Stimulated activated CD4-positive, alpha-beta T cell treated with anti-CD3 and anti-CD28 coated beads, Interleukin-12 subunit alpha, Interleukin-12 subunit beta, amount 100 ng/mL, for 24 hours (primary cell): ENCODE measurements around the gene RBM48.
"Not testable (repeated sequence)": the region's sequence is repeated elsewhere in the genome, so short reads cannot be mapped to it uniquely, and the experiment has no call there.

Experiments used
- DNase-seq, 2 experiments: peaks; one replicate each; pipeline ENCODE4 v3.0.0-alpha.2; 2020; ENCODE audit warnings: low read depth in 2 of 2

The RBM48 gene

GRCh38 chr7:92545116-92545515 is 16.5 kb downstream of the RBM48 start:
- DNase-seq: not testable (repeated sequence)

DNA sequence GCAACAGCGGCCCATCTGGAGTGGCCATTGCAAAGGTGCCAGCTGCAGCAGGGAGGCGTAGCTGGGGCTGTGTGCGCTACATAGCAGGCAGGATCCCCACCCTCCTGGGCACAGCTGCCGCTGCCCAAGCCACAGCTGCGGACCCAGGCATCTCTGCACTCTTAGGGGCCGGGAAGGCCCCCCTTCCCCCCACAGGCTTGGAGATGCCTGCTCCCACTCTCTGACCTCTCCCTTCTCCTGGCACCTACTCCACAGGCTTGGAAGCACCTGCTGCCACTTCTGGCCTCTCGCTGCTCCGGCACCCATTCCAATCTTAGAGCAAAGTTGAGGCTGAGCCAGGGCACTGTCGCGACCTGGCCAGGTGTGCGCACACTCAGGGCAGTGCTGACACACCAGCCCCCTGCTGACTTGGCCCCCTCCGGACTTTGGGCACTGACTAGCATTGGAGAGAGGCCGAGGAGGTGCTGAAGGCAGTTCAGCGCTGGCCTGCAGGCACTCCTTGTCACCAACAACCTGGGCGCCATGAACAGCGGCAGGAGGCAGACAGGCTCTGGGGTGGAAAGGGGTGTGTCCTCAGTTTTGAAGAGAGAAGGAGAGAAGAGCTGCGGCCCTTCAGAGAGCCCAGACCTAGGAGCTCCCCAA is 18.4 kb downstream of the RBM48 start:
- no peak for DNase-seq

GRCh38 chr7:92547579-92547978 is 19.0 kb downstream of the RBM48 start:
- no peak for DNase-seq

DNA sequence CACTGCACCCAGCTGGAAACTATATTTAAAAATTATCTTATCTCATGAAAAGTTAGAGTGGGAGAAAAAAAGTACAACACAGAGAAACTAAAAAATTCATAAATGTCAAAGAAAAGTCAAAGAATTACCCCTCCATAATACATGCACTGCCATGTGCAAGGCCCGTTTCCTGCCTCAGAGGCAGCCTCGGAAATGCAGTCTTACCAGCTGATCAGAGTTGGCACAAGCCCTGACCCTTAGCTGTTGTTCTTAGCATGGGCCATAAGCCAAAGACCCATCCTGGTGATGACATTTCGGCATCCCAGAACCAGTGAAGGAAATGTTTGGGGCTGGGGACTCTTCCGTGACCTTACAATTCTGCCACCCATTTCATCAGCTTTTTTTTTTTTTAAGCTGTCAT is 21.6 kb downstream of the RBM48 start:
- DNase-seq: no peak

- no peak for DNase-seq
These were observed 28.7 kb downstream of the RBM48 start for GRCh38 chr7:92557249-92557648.

- DNase-seq: no peak
These were observed 29.3 kb downstream of the RBM48 start for GRCh38 chr7:92557808-92558362.

DNA sequence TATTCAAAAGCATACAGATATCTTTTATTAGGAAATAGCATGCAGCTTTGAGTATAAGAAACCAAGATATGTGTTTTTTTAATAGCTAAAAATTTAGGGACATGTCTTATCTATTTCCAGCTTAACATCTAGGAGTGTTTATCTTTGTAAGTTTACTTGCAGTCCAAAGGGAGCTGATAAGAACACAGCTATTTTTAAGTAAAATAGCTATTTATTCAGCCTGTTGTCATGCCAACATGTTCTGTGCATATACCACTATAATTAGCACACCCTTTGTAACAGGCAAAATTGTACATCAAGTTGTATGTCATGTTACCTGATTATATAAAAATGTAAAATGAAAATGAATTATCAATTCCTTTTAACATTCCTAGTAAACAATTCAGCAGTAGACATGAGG is 32.0 kb downstream of the RBM48 start:
- DNase-seq: no peak

DNA sequence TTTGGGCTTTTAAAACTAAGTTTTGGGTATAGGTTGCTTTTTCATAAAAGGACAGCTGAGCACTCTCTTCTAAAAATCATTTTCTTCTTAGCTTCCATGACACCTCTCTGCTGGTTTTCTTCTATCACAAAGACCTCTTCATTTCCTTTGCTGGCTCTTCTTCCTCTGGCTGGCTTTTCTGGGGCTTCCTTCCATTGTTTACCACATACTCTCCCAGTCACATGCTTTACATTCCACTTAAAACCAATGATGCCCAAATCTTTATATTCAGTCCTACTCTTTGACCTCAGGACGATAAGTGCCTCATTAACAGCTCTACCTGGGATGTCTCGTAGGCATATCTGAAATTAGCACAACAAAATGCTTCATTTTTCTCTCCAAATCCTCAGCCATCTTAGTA is 34.8 kb downstream of the RBM48 start:
- no peak for DNase-seq

DNA sequence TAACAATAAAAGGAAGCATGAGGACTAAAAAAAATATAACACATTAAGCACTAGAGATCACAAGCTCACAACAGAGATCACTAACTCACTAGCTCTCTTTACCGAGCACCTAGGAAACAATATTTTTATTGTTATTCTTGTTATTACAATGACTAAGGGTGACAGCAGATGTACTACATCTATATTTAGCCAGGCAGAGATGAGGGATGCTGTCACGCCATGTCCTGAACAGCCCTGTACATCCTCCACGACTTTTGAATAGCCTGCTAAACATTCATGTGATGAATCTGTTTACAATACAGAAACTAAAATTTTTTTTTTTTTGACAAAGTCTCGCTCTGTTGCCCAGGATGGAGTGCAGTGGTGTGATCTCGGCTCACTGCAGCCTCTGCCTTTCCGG is 38.9 kb downstream of the RBM48 start:
- DNase-seq: no peak

- no peak for DNase-seq
These were observed 40.5 kb downstream of the RBM48 start for GRCh38 chr7:92569137-92569536.

- no peak for DNase-seq
These were observed 47.7 kb downstream of the RBM48 start for GRCh38 chr7:92576296-92576695.

GRCh38 chr7:92582948-92583347 is 54.4 kb downstream of the RBM48 start:
- DNase-seq: no peak

DNA sequence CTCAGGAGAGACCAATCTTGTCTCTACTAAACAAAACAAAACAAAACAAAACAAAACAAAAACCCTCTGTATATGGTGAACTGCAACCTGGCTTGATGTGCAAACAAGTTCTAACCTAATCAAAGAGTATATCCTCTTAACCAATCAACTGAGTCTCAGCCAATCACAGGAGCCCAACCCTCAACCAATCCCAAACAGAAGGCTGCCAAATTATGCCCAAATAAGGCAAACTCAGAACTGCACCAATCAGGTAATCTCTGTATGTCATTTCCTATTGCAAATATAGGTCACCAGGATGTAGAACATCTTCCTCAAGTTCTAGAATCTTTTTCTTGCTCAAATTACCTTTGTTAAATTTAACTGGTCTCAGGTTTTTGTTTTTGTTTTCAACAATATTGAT is 56.4 kb downstream of the RBM48 start:
- DNase-seq: no peak

- DNase-seq: no peak
These were observed 57.8 kb downstream of the RBM48 start for GRCh38 chr7:92586403-92586802.

- no peak for DNase-seq
These were observed 58.2 kb downstream of the RBM48 start for GRCh38 chr7:92586841-92587240.
